ENCODE data around the gene HIF3A. TPM values are rescaled to one million over a fixed set of nuclear protein-coding genes. Genes with fewer than 3 reads are reported as not detected.

The HIF3A gene
- total and polyA plus RNA-seq, 2 of the 4 experiments (the other 2 are of a cell fraction) = 0.02 TPM; not detected in 1

DNA sequence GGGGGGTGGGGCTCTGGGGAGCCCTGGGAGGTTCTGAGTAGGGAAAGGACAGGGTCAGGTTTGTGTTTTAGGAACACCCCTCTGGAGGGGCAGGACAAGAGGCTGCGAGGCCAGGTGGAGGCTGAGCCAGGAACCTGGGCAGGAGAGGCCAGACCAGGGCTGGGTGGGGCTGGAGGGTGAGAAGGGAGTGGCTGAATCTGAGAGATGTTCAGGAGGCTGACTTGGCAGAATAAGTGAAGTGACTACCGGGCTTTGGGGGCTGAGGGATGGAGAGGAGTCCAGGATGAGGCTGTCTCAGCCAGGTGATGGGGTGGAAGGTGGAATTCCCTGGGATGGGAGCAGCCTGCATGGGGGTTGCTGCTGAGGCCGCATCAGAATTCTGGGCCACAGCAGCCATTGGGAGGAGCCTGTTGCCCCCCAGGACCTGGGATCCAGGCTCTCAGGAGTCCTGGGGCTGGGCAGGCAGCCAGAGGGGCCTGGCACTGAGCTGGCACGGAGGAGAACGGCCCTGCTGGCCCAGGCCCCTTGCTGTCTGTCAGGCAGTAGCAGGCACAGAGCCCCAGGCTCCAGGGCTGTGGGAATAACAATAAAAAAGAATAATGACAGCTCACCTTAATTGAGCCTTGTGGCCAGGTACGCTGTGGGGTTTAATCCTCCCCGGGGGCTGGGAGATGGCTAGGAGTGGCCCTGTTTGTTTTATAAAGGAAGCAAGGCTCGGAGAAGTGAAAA lies 53.4 kb downstream of the HIF3A start:
- TF ChIP-seq, protein P1, sequence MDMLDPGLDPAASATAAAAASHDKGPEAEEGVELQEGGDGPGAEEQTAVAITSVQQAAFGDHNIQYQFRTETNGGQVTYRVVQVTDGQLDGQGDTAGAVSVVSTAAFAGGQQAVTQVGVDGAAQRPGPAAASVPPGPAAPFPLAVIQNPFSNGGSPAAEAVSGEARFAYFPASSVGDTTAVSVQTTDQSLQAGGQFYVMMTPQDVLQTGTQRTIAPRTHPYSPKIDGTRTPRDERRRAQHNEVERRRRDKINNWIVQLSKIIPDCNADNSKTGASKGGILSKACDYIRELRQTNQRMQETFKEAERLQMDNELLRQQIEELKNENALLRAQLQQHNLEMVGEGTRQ (IDR thresholded peaks at IDR 0.05; ENCODE audit: low read depth, low read length) = no peak
- TF ChIP-seq MAZ (IDR thresholded peaks at IDR 0.05; ENCODE audit: borderline replicate concordance, low read depth, low read length) (no peak), BHLHE40 (IDR thresholded peaks at IDR 0.05; ENCODE audit: low read depth, low read length) (no peak), NFE2L2 (IDR thresholded peaks at IDR 0.05; ENCODE audit: low read depth, low read length) (no peak), FOS (IDR thresholded peaks at IDR 0.05; ENCODE audit: low read depth, low read length) (no peak), RAD21 (IDR thresholded peaks at IDR 0.05; ENCODE audit: low read length) (no peak), POLR2A (IDR thresholded peaks at IDR 0.05; ENCODE audit: low read depth, low read length) (no peak), RFX5 (IDR thresholded peaks at IDR 0.05; ENCODE audit: low read depth, low read length) (no peak), RCOR1 (IDR thresholded peaks at IDR 0.05; ENCODE audit: insufficient replicate concordance, low read length) (no peak), MXI1 (IDR thresholded peaks at IDR 0.05; ENCODE audit: borderline replicate concordance, low read depth, low read length) (no peak)
- TF ChIP-seq, protein P2, sequence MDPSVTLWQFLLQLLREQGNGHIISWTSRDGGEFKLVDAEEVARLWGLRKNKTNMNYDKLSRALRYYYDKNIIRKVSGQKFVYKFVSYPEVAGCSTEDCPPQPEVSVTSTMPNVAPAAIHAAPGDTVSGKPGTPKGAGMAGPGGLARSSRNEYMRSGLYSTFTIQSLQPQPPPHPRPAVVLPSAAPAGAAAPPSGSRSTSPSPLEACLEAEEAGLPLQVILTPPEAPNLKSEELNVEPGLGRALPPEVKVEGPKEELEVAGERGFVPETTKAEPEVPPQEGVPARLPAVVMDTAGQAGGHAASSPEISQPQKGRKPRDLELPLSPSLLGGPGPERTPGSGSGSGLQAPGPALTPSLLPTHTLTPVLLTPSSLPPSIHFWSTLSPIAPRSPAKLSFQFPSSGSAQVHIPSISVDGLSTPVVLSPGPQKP (IDR thresholded peaks at IDR 0.05; ENCODE audit: borderline replicate concordance, low read depth, low read length) = no peak
- H2BK120ac ChIP-seq (ENCODE audit: low read depth, low read length) = no peak overlapping the region
- H4K5ac ChIP-seq (ENCODE audit: low read depth, low read length) = no peak overlapping the region
- H3K4me1 ChIP-seq (ENCODE audit: control insufficient read depth, insufficient read depth, low read length) = peaks cover 18% of the 10 kb centered on the region
- H4K20me1 ChIP-seq (ENCODE audit: insufficient read depth, low read length) = peaks cover 30% of the 10 kb centered on the region
- H3K56ac ChIP-seq (ENCODE audit: extremely low read depth, insufficient read depth, low read length) = no peak overlapping the region
- H3K79me1 ChIP-seq (ENCODE audit: low read depth in 1 of 2, low read length in 2 of 2) = peaks cover 36 to 80% of the 10 kb centered on the region in 2 experiments; a peak in 3 of 4 replicates
- ATAC-seq (ENCODE audit: low read depth) (no peak), DNase-seq (no peak)
- ChIA-PET CTCF (no interaction called here), POLR2A (ENCODE audit: unreplicated experiment) (no interaction called here)
- dilution Hi-C loops (cut with HindIII; ENCODE audit: low sequenced_read_pairs, unreplicated experiment) (no loop called here), intact Hi-C loops (cut with micrococcal nuclease) (no loop called here), in situ Hi-C loops (cut with MboI; ENCODE audit: low sequenced_read_pairs) (no loop called here)
- no peak overlapping the region for H3K23ac ChIP-seq (ENCODE audit: low read depth, low read length)
- H3K9me3 ChIP-seq (ENCODE audit: control insufficient read depth, insufficient read depth, low read length) = no peaks in the 10 kb centered on the region
- H3K14ac ChIP-seq (replicated peaks; ENCODE audit: low read depth, low read length) = no peak overlapping the region
- H3K9me1 ChIP-seq (ENCODE audit: insufficient read depth, low read length) = peaks cover 31% of the 10 kb centered on the region
- no peak overlapping the region for H3K4me2 ChIP-seq (ENCODE audit: low read depth, low read length)
- no peak overlapping the region for H2BK20ac ChIP-seq (ENCODE audit: low read depth, low read length)
- no peaks in the 10 kb centered on the region; the same call in 1 of the 2 replicates for H3K27me3 ChIP-seq (ENCODE audit: control insufficient read depth, insufficient read depth, low read length)
- no peak overlapping the region for H2BK5ac ChIP-seq (ENCODE audit: low read depth, low read length, poor library complexity, severe bottlenecking)
- H3K36me3 ChIP-seq (ENCODE audit: control insufficient read depth, insufficient read depth, low read length) = peaks cover 20% of the 10 kb centered on the region
- WGBS, 2 experiments (ENCODE audit: extremely low coverage in 2 of 2, insufficient read length in 1 of 2) = 60% methylated on average over 3 of the region's 8 CpGs; no CpG with 5 or more reads in 1 of the 2 experiments
- no peak overlapping the region for H3K4me3 ChIP-seq (ENCODE audit: insufficient read depth, low read depth, low read length)
- no peak overlapping the region for H4K91ac ChIP-seq (ENCODE audit: insufficient read depth, low read depth, low read length)
- H4K8ac ChIP-seq (ENCODE audit: low read depth in 2 of 2, low read length in 2 of 2) = peak overlapping the region in 1 of 2 experiments; percentile 55; a peak in 1 of 4 replicates
- BruUV-seq (replicated peaks) = no TSS peak
- peak overlapping the region; percentile 73 for H2AK9ac ChIP-seq (replicated peaks; ENCODE audit: low read depth, low read length, poor library complexity)
- peak overlapping the region; percentile 74; the same call in 1 of the 2 replicates for H3K4ac ChIP-seq (ENCODE audit: low read depth, low read length)
- H3K9ac ChIP-seq (ENCODE audit: low read depth, low read length) = no peak overlapping the region
- H3K27ac ChIP-seq (ENCODE audit: insufficient read depth, low read length) = no peak overlapping the region
- H2AFZ ChIP-seq (replicated peaks; ENCODE audit: low read length, poor library complexity) = no peak overlapping the region
- H2AK5ac ChIP-seq (ENCODE audit: low read depth, low read length) = peak overlapping the region; percentile 39
- no peak overlapping the region for H2BK15ac ChIP-seq (ENCODE audit: low read depth, low read length)
- no peak overlapping the region for H3K18ac ChIP-seq (ENCODE audit: low read depth, low read length)
